Epithelial cell of prostate (primary cell): ENCODE results near the gene ABCC8.
A peak's percentile ranks its signal among the peaks of the same experiment; 100 is the strongest.

Source experiments
- DNase-seq: peaks from one replicate; pipeline ENCODE4 v3.0.0-alpha.2; 2011; ENCODE audit warnings: low read depth, low spot score
- H3K27ac ChIP-seq: fragments of 450-650 bp; 2 replicates; pipeline ENCODE4 v1.5.1; 2017; ENCODE audit warnings: mild to moderate bottlenecking

The ABCC8 gene

GRCh38 chr11:17375547-17375946 is 101.1 kb downstream of the ABCC8 start:
- DNase-seq, result no peak

GRCh38 chr11:17371614-17372013 is 105.0 kb downstream of the ABCC8 start:
- no peak overlapping the region for H3K27ac ChIP-seq
- no peak for DNase-seq

More at GRCh38 chr11:17375547-17375946, 101.1 kb downstream of the ABCC8 start:
- no peak overlapping the region for H3K27ac ChIP-seq

GRCh38 chr11:17369684-17370243 is 106.9 kb downstream of the ABCC8 start:
- no peak overlapping the region for H3K27ac ChIP-seq
- no peak for DNase-seq

GRCh38 chr11:17369094-17369493 is 107.6 kb downstream of the ABCC8 start:
- H3K27ac ChIP-seq, result no peak overlapping the region
- DNase-seq, result no peak

GRCh38 chr11:17368551-17368950 is 108.1 kb downstream of the ABCC8 start:
- no peak for DNase-seq
- H3K27ac ChIP-seq, result no peak overlapping the region

GRCh38 chr11:17366495-17366894 is 110.2 kb downstream of the ABCC8 start:
- no peak overlapping the region for H3K27ac ChIP-seq
- no peak for DNase-seq

- no peak for DNase-seq
- no peak overlapping the region for H3K27ac ChIP-seq
Measured at GRCh38 chr11:17354601-17354991, 122.0 kb downstream of the ABCC8 start.

GRCh38 chr11:17353821-17354600 is 122.6 kb downstream of the ABCC8 start:
- DNase-seq, result no peak
- peak overlapping the region; percentile 53 for H3K27ac ChIP-seq

- H3K27ac ChIP-seq, result peak overlapping the region; percentile 53
Measured at GRCh38 chr11:17352950-17353820, 123.5 kb downstream of the ABCC8 start.

GRCh38 chr11:17351510-17352176 is 125.0 kb downstream of the ABCC8 start, which contains the start of gene NCR3LG1:
TSS of gene NCR3LG1 (plus strand) at chr11:17351800. CDS start at chr11:17351970, 170 bp downstream.
- no peak for DNase-seq
- H3K27ac ChIP-seq, result peak within 1 kb of the TSS; percentile 53

More at GRCh38 chr11:17352950-17353820, 123.5 kb downstream of the ABCC8 start:
- no peak for DNase-seq

- no peak overlapping the region for H3K27ac ChIP-seq
- no peak for DNase-seq
Measured at GRCh38 chr11:17351172-17351509, 125.5 kb downstream of the ABCC8 start.

- H3K27ac ChIP-seq, result no peak overlapping the region
- DNase-seq, result no peak
Measured at GRCh38 chr11:17350455-17351171, 126.0 kb downstream of the ABCC8 start.

- no peak for DNase-seq
- H3K27ac ChIP-seq, result no peak overlapping the region
Measured at GRCh38 chr11:17347676-17348075, 129.0 kb downstream of the ABCC8 start.

- no peak for DNase-seq
- H3K27ac ChIP-seq, result no peak overlapping the region
Measured at GRCh38 chr11:17343907-17344306, 132.7 kb downstream of the ABCC8 start.

GRCh38 chr11:17343257-17343656 is 133.4 kb downstream of the ABCC8 start:
- no peak overlapping the region for H3K27ac ChIP-seq
- no peak for DNase-seq
